Astrocyte (in vitro differentiated cells and primary cell): Measurements from ENCODE around the gene HOXA6.

Experiments
- CTCF ChIP-seq: IDR thresholded peaks from 2 replicates; pipeline ENCODE4 v1.5.1; 2011; ENCODE audit warnings: low read depth, mild to moderate bottlenecking, inconsistent platforms, low read length, moderate library complexity; ENCODE audit not compliant: insufficient read depth
- EZH2 ChIP-seq: IDR thresholded peaks from 2 replicates; pipeline ENCODE4 v1.6.1; 2012; ENCODE audit warnings: mild to moderate bottlenecking, low read length, inconsistent platforms; ENCODE audit not compliant: insufficient read depth

GRCh38 chr7:27164045-27164366 lies 16.4 kb upstream of the HOXA6 start:
- no peak for TF ChIP-seq EZH2
- TF ChIP-seq CTCF = no peak
